Activated T-cell treated with anti-CD3 and anti-CD28 coated beads for 4 hours (primary cell): ENCODE measurements around the gene ZCCHC13.
"Not testable (repeated sequence)": the region's sequence is repeated elsewhere in the genome, so short reads cannot be mapped to it uniquely, and the experiment has no call there.

ENCODE experiments used
- DNase-seq: peaks from one replicate; pipeline ENCODE4 v3.0.0-alpha.2; 2020

Gene ZCCHC13

GRCh38 chrX:74324131-74324530 is 20.2 kb downstream of the ZCCHC13 start:
- DNase-seq = no peak

GRCh38 chrX:74325130-74326059 is 21.4 kb downstream of the ZCCHC13 start:
- DNase-seq = no peak

DNA sequence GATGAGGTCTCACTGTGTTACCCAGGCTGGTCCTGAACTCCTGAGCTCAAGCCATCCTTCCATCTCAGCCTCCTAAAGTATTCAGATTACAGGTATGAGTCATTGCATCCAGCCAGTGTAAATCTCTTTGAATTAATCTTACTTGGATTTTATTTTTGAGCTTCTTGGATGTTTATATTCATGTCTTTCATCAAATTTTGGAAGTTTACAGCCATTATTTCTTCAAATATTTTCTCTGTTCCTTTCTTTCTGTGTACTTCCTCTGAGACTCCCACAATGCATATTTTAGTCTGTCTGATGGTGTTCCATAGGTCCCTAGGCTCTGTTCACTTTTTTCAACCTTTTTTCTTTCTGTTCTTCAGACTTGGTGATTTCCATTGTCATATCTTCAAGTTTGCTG is 34.9 kb downstream of the ZCCHC13 start:
- no peak for DNase-seq

- DNase-seq = no peak
Observed at GRCh38 chrX:74340051-74340450, 36.1 kb downstream of the ZCCHC13 start.

GRCh38 chrX:74342211-74342610 is 38.2 kb downstream of the ZCCHC13 start:
- not testable (repeated sequence) for DNase-seq

DNA sequence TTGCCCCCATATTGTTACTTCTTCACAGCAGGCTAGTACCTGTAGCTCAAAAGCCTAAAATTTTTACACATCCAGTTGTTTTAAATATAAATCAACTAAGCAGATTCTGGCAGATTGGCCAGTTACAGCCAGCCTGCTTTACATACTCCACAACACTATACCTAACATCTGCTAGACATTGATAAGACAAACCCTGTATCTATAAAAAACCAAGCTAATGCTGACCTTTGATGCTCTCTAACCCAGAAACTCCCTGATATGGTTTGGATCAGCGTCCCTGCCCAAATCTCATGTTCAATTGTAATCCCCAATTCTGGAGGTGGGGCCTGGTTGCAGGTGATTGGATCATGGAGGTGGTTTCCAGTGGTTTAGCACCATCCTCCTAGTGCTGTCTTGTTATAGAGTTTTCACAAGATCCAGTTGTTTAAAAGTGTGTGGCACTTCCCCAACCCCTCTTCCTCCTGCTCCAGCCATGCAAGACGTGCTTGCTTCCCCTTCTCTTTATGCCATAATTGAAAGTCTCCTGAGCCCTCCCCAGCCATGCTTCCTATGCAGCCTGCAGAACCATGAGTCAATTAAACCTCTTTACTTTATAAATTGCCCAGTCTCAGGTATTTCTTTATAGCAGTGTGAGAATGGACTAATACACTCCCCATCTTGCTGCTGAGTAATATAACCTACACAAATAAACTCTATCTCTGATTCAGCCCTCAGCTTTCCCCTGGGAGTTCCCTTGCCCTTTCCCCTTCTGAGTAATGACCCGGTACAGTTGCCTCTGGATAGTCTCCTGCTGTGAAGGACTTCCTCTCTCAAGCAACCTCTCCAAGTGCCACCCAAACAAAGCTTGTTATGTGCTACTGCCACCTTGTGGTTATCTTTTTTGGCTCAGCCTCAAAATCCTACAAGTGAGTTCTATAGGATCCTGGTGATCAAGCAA is 39.6 kb downstream of the ZCCHC13 start:
- peak; percentile 15 for DNase-seq

- no peak for DNase-seq
Observed at GRCh38 chrX:74344280-74344622, 40.3 kb downstream of the ZCCHC13 start.

DNA sequence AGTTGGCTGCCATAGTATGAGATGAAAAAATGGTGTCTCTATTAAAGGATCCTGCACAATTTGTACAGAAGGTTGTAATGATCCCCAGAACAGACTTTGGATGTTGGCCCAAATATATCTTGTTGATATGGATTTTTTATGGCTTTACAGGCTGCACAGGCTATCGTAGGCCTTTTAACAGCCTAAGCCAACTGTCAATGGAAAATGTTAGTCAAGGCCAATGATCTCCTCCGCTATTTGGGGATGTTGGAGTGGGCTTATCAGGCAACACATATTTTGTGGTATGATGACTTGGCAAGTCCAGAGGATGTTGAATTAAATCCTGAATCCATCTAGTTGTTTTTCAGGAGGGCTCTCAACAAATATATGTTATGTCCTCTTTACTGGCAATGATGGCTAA is 42.1 kb downstream of the ZCCHC13 start:
- no peak for DNase-seq

GRCh38 chrX:74349387-74349786 is 45.4 kb downstream of the ZCCHC13 start:
- DNase-seq = no peak

DNA sequence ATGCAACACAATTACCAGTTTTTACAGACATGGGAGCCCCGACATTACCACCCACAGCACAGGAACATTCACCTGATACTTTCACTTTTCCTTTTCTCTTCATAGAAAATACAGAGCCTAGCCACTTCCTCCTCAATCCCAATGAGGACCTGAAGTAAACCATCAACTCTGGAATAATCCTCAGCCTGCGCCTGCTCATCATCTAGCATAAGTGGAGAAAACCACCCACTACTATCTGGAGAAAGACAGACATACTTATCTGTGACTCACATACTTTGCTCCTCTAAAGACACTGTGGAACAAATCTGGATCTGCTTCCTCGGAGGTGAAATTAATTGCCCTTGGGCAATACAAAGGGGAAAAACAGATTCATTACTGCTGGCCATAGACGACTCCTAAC is 47.8 kb downstream of the ZCCHC13 start:
- no peak for DNase-seq

GRCh38 chrX:74353984-74354383 is 50.0 kb downstream of the ZCCHC13 start:
- DNase-seq = no peak
